Left lung (tissue), 10 donors: ENCODE data around the gene ERP27. TPM values are rescaled to one million over a fixed set of nuclear protein-coding genes. Genes with fewer than 3 reads are reported as not detected.

ENCODE experiments used
- ATAC-seq: fragments of 200-7000 bp; cut with Tn5 transposase; one replicate; pipeline ENCODE4 v1.9.1; 2020; ENCODE audit warnings: moderate library complexity
- DNase-seq, 4 donors: peaks; one replicate each; pipeline ENCODE4 v3.0.0-alpha.2; 2013 to 2020
- H3K27ac ChIP-seq, 2 donors: fragments of 200-600 bp; sonication (generic) in 1 of 2; one replicate each; pipeline versions ENCODE4 v1.5.0 to v1.8.0; 2020 to 2021
- H3K27me3 ChIP-seq, 2 donors: fragments of 200-600 bp; sonication (generic) in 1 of 2; one replicate each; pipeline versions ENCODE4 v1.5.0 to v1.8.0; 2020 to 2021
- H3K36me3 ChIP-seq, 2 donors: fragments of 200-600 bp; sonication (generic) in 1 of 2; one replicate each; pipeline versions ENCODE4 v1.5.0 to v1.8.0; 2020 to 2021
- H3K4me1 ChIP-seq, 2 donors: fragments of 200-600 bp; one replicate each; pipeline ENCODE4 v1.8.0; 2021
- H3K4me3 ChIP-seq, 2 donors: fragments of 200-600 bp; sonication (generic) in 1 of 2; one replicate each; pipeline versions ENCODE4 v1.5.0 to v1.8.0; 2020 to 2021; ENCODE audit warnings: mild to moderate bottlenecking in 1 of 2
- H3K9me3 ChIP-seq, 2 donors: fragments of 200-600 bp; sonication (generic) in 1 of 2; one replicate each; pipeline versions ENCODE4 v1.5.0 to v1.8.0; 2020 to 2021
- CTCF ChIP-seq, 2 donors: fragments of 200-600 bp; sonication (generic) in 1 of 2; IDR thresholded peaks; one replicate each; pipeline versions ENCODE4 v1.5.0 to v1.8.0; 2021; ENCODE audit warnings: antibody characterized with exemption in 2 of 2
- intact Hi-C, 2 donors: fragments of 100-400 bp; cut with DNase I; formaldehyde crosslinking; loops; one replicate each; pipeline versions ENCODE4 v1.11.2 to v1.14.2; 2022
- polyA plus RNA-seq, 6 donors: library from polyadenylated mRNA; unstranded; fragments of 120-200 nt; gene quantifications; one replicate each; pipeline ENCODE4 v1.2.1, GENCODE V29; 2013; ENCODE audit not compliant: insufficient read length in 6 of 6
- total RNA-seq, 2 donors: library from RNA; stranded (reverse); fragmentation: NEBNext Ultra II Directional; extraction: Animal tissue kit (Norgen Biotek cat#: 25700); gene quantifications; one replicate each; pipeline ENCODE4 v1.2.1, GENCODE V29; 2021
- donor health status: DM: no; HTN: yes; CAD: no.
- donor health status: DM: no; HTN: no; CAD: no.

Gene ERP27
- total and polyA plus RNA-seq, 8 donors: 3.0 to 16.2 (median 8.4) TPM

GRCh38 chr12:14921218-14921617, 17.1 kb downstream of the ERP27 start:
- intact Hi-C loops: no loop called here
- DNase-seq: no peak
- no peak for ATAC-seq
- peaks cover 0 to 50% of the 10 kb centered on the region in 2 donors for H3K36me3 ChIP-seq
- H3K9me3 ChIP-seq: no peaks in the 10 kb centered on the region
- H3K27ac ChIP-seq: no peak overlapping the region
- H3K27me3 ChIP-seq: no peaks in the 10 kb centered on the region
- no peaks in the 10 kb centered on the region for H3K4me1 ChIP-seq
- no peak for TF ChIP-seq CTCF (IDR thresholded peaks at IDR 0.05)
- H3K4me3 ChIP-seq: no peak overlapping the region

GRCh38 chr12:14920475-14921126, 17.7 kb downstream of the ERP27 start:
- no peak overlapping the region for H3K4me3 ChIP-seq
- no peak overlapping the region for H3K27ac ChIP-seq
- intact Hi-C loops: no loop called here
- ATAC-seq: no peak
- H3K4me1 ChIP-seq: no peaks in the 10 kb centered on the region
- no peak for TF ChIP-seq CTCF (IDR thresholded peaks at IDR 0.05)
- peaks cover 0 to 56% of the 10 kb centered on the region in 2 donors for H3K36me3 ChIP-seq
- H3K9me3 ChIP-seq: no peaks in the 10 kb centered on the region
- DNase-seq: no peak
- H3K27me3 ChIP-seq: no peaks in the 10 kb centered on the region

GRCh38 chr12:14919455-14919854, 18.9 kb downstream of the ERP27 start:
- no peak for TF ChIP-seq CTCF (IDR thresholded peaks at IDR 0.05)
- intact Hi-C loops: no loop called here
- ATAC-seq: no peak

GRCh38 chr12:14915736-14916135, 22.6 kb downstream of the ERP27 start:
- Histone ChIP-seq H3K4me1 (no peaks in the 10 kb centered on the region), H3K27ac (no peak overlapping the region), H3K9me3 (no peaks in the 10 kb centered on the region), H3K4me3 (no peak overlapping the region), H3K27me3 (no peaks in the 10 kb centered on the region), H3K36me3 (peaks cover 0 to 78% of the 10 kb centered on the region in 2 donors)
- no peak for ATAC-seq
- intact Hi-C loops: no loop called here
- TF ChIP-seq CTCF (IDR thresholded peaks at IDR 0.05): no peak
- DNase-seq: no peak

More at GRCh38 chr12:14919455-14919854, 18.9 kb downstream of the ERP27 start:
- no peaks in the 10 kb centered on the region for H3K4me1 ChIP-seq
- no peak overlapping the region for H3K4me3 ChIP-seq
- H3K27ac ChIP-seq: no peak overlapping the region
- DNase-seq: no peak
- H3K9me3 ChIP-seq: no peaks in the 10 kb centered on the region
- peaks cover 0 to 67% of the 10 kb centered on the region in 2 donors for H3K36me3 ChIP-seq
- no peaks in the 10 kb centered on the region for H3K27me3 ChIP-seq

GRCh38 chr12:14913381-14913781, 25.0 kb downstream of the ERP27 start:
- no peak for TF ChIP-seq CTCF (IDR thresholded peaks at IDR 0.05)
- ATAC-seq (peak; percentile 17), DNase-seq (no peak)
- intact Hi-C loops: no loop called here
- Histone ChIP-seq H3K9me3 (no peaks in the 10 kb centered on the region), H3K4me1 (no peaks in the 10 kb centered on the region), H3K4me3 (no peak overlapping the region), H3K27ac (no peak overlapping the region), H3K27me3 (no peaks in the 10 kb centered on the region), H3K36me3 (peaks cover 0 to 55% of the 10 kb centered on the region in 2 donors)
